ENCODE results near the gene POU2F1.

DNA sequence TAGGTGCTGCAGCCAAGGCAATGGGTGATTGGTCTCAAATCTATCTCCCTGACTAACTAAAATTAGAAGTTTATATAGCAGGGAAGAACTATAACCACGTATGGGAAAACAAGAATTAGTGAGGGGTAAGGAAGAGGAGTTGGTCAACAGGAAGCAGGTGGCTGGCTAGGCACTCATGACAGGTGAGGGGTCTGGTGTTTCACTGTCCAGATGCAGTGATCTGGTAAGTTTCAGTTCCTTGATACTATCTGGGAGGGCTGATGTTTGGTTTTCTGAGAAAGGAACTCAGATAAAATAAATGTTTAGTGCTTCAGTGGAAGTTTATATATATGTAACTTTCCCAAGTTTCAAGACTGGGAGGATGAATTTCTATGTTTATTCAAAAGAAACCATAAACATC lies 11.6 kb upstream of the POU2F1 start:
- TF ChIP-seq, protein P1, sequence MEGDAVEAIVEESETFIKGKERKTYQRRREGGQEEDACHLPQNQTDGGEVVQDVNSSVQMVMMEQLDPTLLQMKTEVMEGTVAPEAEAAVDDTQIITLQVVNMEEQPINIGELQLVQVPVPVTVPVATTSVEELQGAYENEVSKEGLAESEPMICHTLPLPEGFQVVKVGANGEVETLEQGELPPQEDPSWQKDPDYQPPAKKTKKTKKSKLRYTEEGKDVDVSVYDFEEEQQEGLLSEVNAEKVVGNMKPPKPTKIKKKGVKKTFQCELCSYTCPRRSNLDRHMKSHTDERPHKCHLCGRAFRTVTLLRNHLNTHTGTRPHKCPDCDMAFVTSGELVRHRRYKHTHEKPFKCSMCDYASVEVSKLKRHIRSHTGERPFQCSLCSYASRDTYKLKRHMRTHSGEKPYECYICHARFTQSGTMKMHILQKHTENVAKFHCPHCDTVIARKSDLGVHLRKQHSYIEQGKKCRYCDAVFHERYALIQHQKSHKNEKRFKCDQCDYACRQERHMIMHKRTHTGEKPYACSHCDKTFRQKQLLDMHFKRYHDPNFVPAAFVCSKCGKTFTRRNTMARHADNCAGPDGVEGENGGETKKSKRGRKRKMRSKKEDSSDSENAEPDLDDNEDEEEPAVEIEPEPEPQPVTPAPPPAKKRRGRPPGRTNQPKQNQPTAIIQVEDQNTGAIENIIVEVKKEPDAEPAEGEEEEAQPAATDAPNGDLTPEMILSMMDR (IDR thresholded peaks at IDR 0.05) = no peak
- TF ChIP-seq EP300 (IDR thresholded peaks at IDR 0.05) (no peak), POLR2A (IDR thresholded peaks at IDR 0.05) (no peak)

Data from sigmoid colon (tissue), 4 donors.